A549 (cell line): ENCODE results near the gene GOLGA2. TPM values are rescaled to one million over a fixed set of nuclear protein-coding genes. Genes with fewer than 3 reads are reported as not detected.
A peak's percentile ranks its signal among the peaks of the same experiment; 100 is the strongest.

Experiments
- ATAC-seq, 2 experiments: fragments of 200-7000 bp in 1 of 2; fragments of >200 bp in 1 of 2; cut with Nextera tagmentation in 1 of 2; cut with Tn5 transposase in 1 of 2; 3 replicates each; pipeline versions ENCODE4 v1.8.0 to v1.9.1; 2018 to 2020; ENCODE audit warnings: mild to moderate bottlenecking in 1 of 2, moderate library complexity in 1 of 2
- CTCF ChIA-PET: fragments of 300-600 bp; sonication (Branson Sonifier 250); formaldehyde crosslinking; extraction: SDS; loops from one replicate; lab custom pipeline; 2021; ENCODE audit warnings: antibody characterized with exemption, inconsistent platforms; lab: Yijun Ruan, JAX
- POLR2A ChIA-PET: fragments of 350-600 bp; formaldehyde crosslinking; extraction: SDS; loops from one replicate; lab custom pipeline; 2021; ENCODE audit warnings: antibody characterized with exemption, inconsistent platforms; lab: Yijun Ruan, JAX
- DNase-seq, 2 experiments: peaks; one replicate each; pipeline versions ENCODE4 v3.0.0 to v3.0.0-alpha.2; 2011 to 2016; ENCODE audit warnings: low read depth in 1 of 2, low spot score in 1 of 2
- FAIRE-seq: peaks from 2 replicates; lab custom pipeline; 2011; peaks lifted over from hg19 to GRCh38; lab: Jason Lieb, UNC
- H3K27ac ChIP-seq, 2 experiments: fragments of >200 bp; sonication (Bioruptor Twin); formaldehyde crosslinking; 3 replicates each; pipeline ENCODE4 v1.5.1; 2016 to 2017
- H3K4me1 ChIP-seq: fragments of >200 bp; sonication (Bioruptor Twin); formaldehyde crosslinking; 3 replicates; pipeline ENCODE4 v1.6.1; 2016
- H3K4me2 ChIP-seq: fragments of >200 bp; sonication (Bioruptor Twin); formaldehyde crosslinking; 3 replicates; pipeline ENCODE4 v1.6.1; 2016
- H3K4me3 ChIP-seq: fragments of >200 bp; sonication (Bioruptor Twin); formaldehyde crosslinking; 3 replicates; pipeline ENCODE4 v1.5.1; 2016
- H3K9me3 ChIP-seq: fragments of >200 bp; sonication (Bioruptor Twin); formaldehyde crosslinking; 3 replicates; pipeline ENCODE4 v1.6.1; 2016
- ATOH8 ChIP-seq: fragments of 250-450 bp; sonication (Bioruptor Pico); IDR thresholded peaks from 2 replicates; pipeline ENCODE4 v1.5.0; 2020; ENCODE audit warnings: low read depth, mild to moderate bottlenecking, moderate library complexity
- BCL3 ChIP-seq: fragments of >200 bp; sonication (Bioruptor Twin); formaldehyde crosslinking; IDR thresholded peaks from 3 replicates; pipeline ENCODE4 v1.6.1; 2016
- BHLHE40 ChIP-seq: IDR thresholded peaks from 2 replicates; pipeline ENCODE4 v1.6.1; 2012; ENCODE audit warnings: low read depth, low read length, inconsistent platforms
- CBX8 ChIP-seq: fragments of 200-600 bp; sonication (generic); IDR thresholded peaks from 2 replicates; pipeline ENCODE4 v1.6.1; 2016
- CEBPB ChIP-seq, 2 experiments: fragments of >200 bp in 1 of 2; sonication (Bioruptor Twin) in 1 of 2; formaldehyde crosslinking in 1 of 2; IDR thresholded peaks; 2 replicates each; pipeline ENCODE4 v1.6.1; 2012 to 2016
- E2F6 ChIP-seq: IDR thresholded peaks from 2 replicates; pipeline ENCODE4 v1.6.1; 2012; ENCODE audit warnings: low read depth, borderline replicate concordance
- EP300 ChIP-seq, 2 experiments: fragments of >200 bp; sonication (Bioruptor Twin); formaldehyde crosslinking; IDR thresholded peaks; 2 replicates in 1 of 2; 3 replicates in 1 of 2; pipeline ENCODE4 v1.6.1; 2016 to 2017
- FOSB ChIP-seq: fragments of 250-450 bp; sonication (Bioruptor Pico); IDR thresholded peaks from 2 replicates; pipeline ENCODE4 v1.5.0; 2020; ENCODE audit warnings: mild to moderate bottlenecking, moderate library complexity
- FOXS1 ChIP-seq: fragments of 250-450 bp; sonication (Bioruptor Pico); IDR thresholded peaks from 2 replicates; pipeline ENCODE4 v1.5.0; 2020; ENCODE audit warnings: mild to moderate bottlenecking, moderate library complexity
- HOXA7 ChIP-seq: fragments of 250-450 bp; sonication (Bioruptor Pico); IDR thresholded peaks from 2 replicates; pipeline ENCODE4 v1.5.0; 2020; ENCODE audit warnings: mild to moderate bottlenecking, moderate library complexity
- HOXB13 ChIP-seq: fragments of 250-450 bp; sonication (Bioruptor Pico); IDR thresholded peaks from 2 replicates; pipeline ENCODE4 v1.5.0; 2020; ENCODE audit warnings: low read depth, mild to moderate bottlenecking, moderate library complexity
- HOXB5 ChIP-seq: fragments of 250-450 bp; sonication (Bioruptor Pico); IDR thresholded peaks from 2 replicates; pipeline ENCODE4 v1.5.0; 2020; ENCODE audit warnings: mild to moderate bottlenecking, moderate library complexity
- JUNB ChIP-seq: fragments of >200 bp; sonication (Bioruptor Twin); formaldehyde crosslinking; IDR thresholded peaks from 2 replicates; pipeline ENCODE4 v1.6.1; 2016
- KDM1A ChIP-seq: fragments of 200-600 bp; sonication (generic); IDR thresholded peaks from 2 replicates; pipeline ENCODE4 v1.6.1; 2016; ENCODE audit warnings: low read depth, mild to moderate bottlenecking
- MAFK ChIP-seq: fragments of 450-650 bp; IDR thresholded peaks from 2 replicates; pipeline ENCODE4 v1.6.1; 2014; ENCODE audit not compliant: partially characterized antibody
- MAZ ChIP-seq: fragments of 150-350 bp; IDR thresholded peaks from 2 replicates; pipeline ENCODE4 v1.6.1; 2014; ENCODE audit warnings: antibody characterized with exemption, low read depth, low read length, borderline replicate concordance
- NR3C1 ChIP-seq: fragments of >200 bp; sonication (Bioruptor Twin); formaldehyde crosslinking; IDR thresholded peaks from 3 replicates; pipeline ENCODE4 v1.6.1; 2017
- PBX3 ChIP-seq: IDR thresholded peaks from 2 replicates; pipeline ENCODE4 v1.6.1; 2012
- RAD21 ChIP-seq, 2 experiments: fragments of >200 bp in 1 of 2; sonication (Bioruptor Twin) in 1 of 2; formaldehyde crosslinking in 1 of 2; IDR thresholded peaks in 1 of 2; conservative IDR thresholded peaks in 1 of 2; 2 replicates in 1 of 2; 3 replicates in 1 of 2; pipeline ENCODE4 v1.6.1; 2012 to 2018; ENCODE audit warnings: inconsistent platforms in 1 of 2
- TP53 ChIP-seq: fragments of 250-450 bp; sonication (Bioruptor Pico); IDR thresholded peaks from 2 replicates; pipeline ENCODE4 v1.5.0; 2021; ENCODE audit warnings: mild to moderate bottlenecking, moderate library complexity
- WGBS: methylation state at CpG from one replicate; pipeline ENCODE4 v1.1.6; 2017; ENCODE audit errors: missing lambda C conversion rate; 5-methylcytosine and 5-hydroxymethylcytosine counted together
- polyA plus RNA-seq, 4 experiments: library from polyadenylated mRNA; depleted of rRNA in 3 of 4; stranded (reverse); fragments of >200 nt; fragmentation: RNase III in 1 of 4; extraction: RNeasy Plus Mini Kit Qiagen cat#74134 plus additional on column Dnase treatment in 1 of 4; gene quantifications; 2 replicates in 3 of 4; 3 replicates in 1 of 4; pipeline ENCODE4 v1.2.3, GENCODE V29; 2011 to 2017

The GOLGA2 gene
- polyA plus RNA-seq, 2 of the 4 experiments (the other 2 are of a cell fraction), result 55.3 to 60.1 TPM

GRCh38 chr9:128293091-128293490, 17.3 kb upstream of the GOLGA2 start:
- no peak overlapping the region for H3K4me3 ChIP-seq
- TF ChIP-seq KDM1A, result no peak
- TF ChIP-seq MAZ, result no peak
- TF ChIP-seq NR3C1, result no peak
- TF ChIP-seq MAFK, result no peak
- TF ChIP-seq EP300 (IDR thresholded peaks at IDR 0.05), result no peak
- no peak for TF ChIP-seq HOXB5
- no peak for TF ChIP-seq PBX3
- no peak for TF ChIP-seq FOXS1 (CRISPR knock-in tag)
- no peak for TF ChIP-seq HOXB13 (CRISPR knock-in tag)
- TF ChIP-seq JUNB, result no peak
- TF ChIP-seq FOSB (CRISPR knock-in tag), result no peak
- no peak for TF ChIP-seq ATOH8 (CRISPR knock-in tag)
- no peak for TF ChIP-seq E2F6
- no peak overlapping the region for H3K27ac ChIP-seq
- H3K4me1 ChIP-seq, result peaks cover 17% of the 10 kb centered on the region
- no peak overlapping the region for H3K4me2 ChIP-seq
- ChIA-PET CTCF (interaction anchor here (0.7 to 17.8 kb wide), 5 partner anchors 41 to 120 kb away, joined by 3 to 206 read pairs (median 40); no protein-coding TSS in a partner anchor), POLR2A (no interaction called here)
- 87% methylated on average over 4 of the region's 4 CpGs for WGBS
- FAIRE-seq, result no peak
- DNase-seq, result no peak
- ATAC-seq, result no peak
- no peaks in the 10 kb centered on the region for H3K9me3 ChIP-seq

- Histone ChIP-seq H3K4me2 (no peak overlapping the region), H3K9me3 (no peaks in the 10 kb centered on the region), H3K4me1 (peaks cover 17% of the 10 kb centered on the region), H3K4me3 (no peak overlapping the region), H3K27ac (no peak overlapping the region)
- ATAC-seq (no peak), FAIRE-seq (no peak), DNase-seq (no peak)
- ChIA-PET POLR2A (no interaction called here), CTCF (interaction anchor here (0.5 to 17.8 kb wide), 10 partner anchors 8 to 343 kb away, joined by 3 to 206 read pairs (median 4); partner anchors contain the start of genes GOLGA2 and SWI5)
- 89% methylated on average over 3 of the region's 3 CpGs for WGBS
- TF ChIP-seq TP53 (CRISPR knock-in tag) (no peak), RAD21 (conservative IDR thresholded peaks at IDR 0.05 in 1 of 2, IDR thresholded peaks at IDR 0.05 in 1 of 2) (no peak), JUNB (no peak), MAFK (peak; percentile 78), BCL3 (no peak), BHLHE40 (no peak), CEBPB (IDR thresholded peaks at IDR 0.05) (no peak)
Measured at GRCh38 chr9:128292009-128292408, 16.2 kb upstream of the GOLGA2 start.

GRCh38 chr9:128288273-128289004, 12.6 kb upstream of the GOLGA2 start:
- H3K27ac ChIP-seq, result no peak overlapping the region
- H3K9me3 ChIP-seq, result no peaks in the 10 kb centered on the region
- H3K4me1 ChIP-seq, result no peaks in the 10 kb centered on the region
- DNase-seq, result no peak
- FAIRE-seq, result no peak
- H3K4me2 ChIP-seq, result no peak overlapping the region
- CTCF ChIA-PET, result interaction anchor here (0.8 to 17.8 kb wide), 7 partner anchors 8 to 150 kb away, joined by 3 to 206 read pairs (median 5); no protein-coding TSS in a partner anchor
- peak; percentile 36 to 60; a peak in 4 of 6 replicates for ATAC-seq
- POLR2A ChIA-PET, result interaction anchor here (0.5 to 3.7 kb wide), 2 partner anchors 13 to 20 kb away, joined by 3 to 19 read pairs; partner anchors contain the start of genes GOLGA2 and SWI5
- no peak overlapping the region for H3K4me3 ChIP-seq
- 72% methylated on average over 11 of the region's 11 CpGs for WGBS
- TF ChIP-seq HOXA7 (CRISPR knock-in tag) (no peak), CBX8 (no peak)
- TF ChIP-seq, all 56 proteins: peak for 0
